ENCODE results near the gene DOCK8. TPM values are rescaled to one million over a fixed set of nuclear protein-coding genes. Genes with fewer than 3 reads are reported as not detected.

Gene DOCK8
- total and polyA plus RNA-seq, 10 of the 15 experiments (the other 5 are each of a cell fraction or from before 2014, with no cell fraction given), result 35.4 to 100 (median 44.7) TPM

GRCh38 chr9:374736-375135 lies 160.1 kb downstream of the DOCK8 start (continued):
- TF ChIP-seq HDAC2 (IDR thresholded peaks at IDR 0.05), result no peak
- TF ChIP-seq DPF2 (IDR thresholded peaks at IDR 0.05), result no peak

- in situ Hi-C loops (cut with MboI), result no loop called here
- no TSS peak for BruUV-seq (replicated peaks)
Observed at GRCh38 chr9:376115-376514, 161.4 kb downstream of the DOCK8 start.

More at GRCh38 chr9:376115-376514, 161.4 kb downstream of the DOCK8 start:
- H3K4me1 ChIP-seq (ENCODE audit: control insufficient read depth, insufficient read depth, low read length), result no peaks in the 10 kb centered on the region
- no peak overlapping the region for H3K27ac ChIP-seq (ENCODE audit: control insufficient read depth, insufficient read depth)
- ATAC-seq (no peak), DNase-seq (ENCODE audit: low read depth, low spot score) (no peak), FAIRE-seq (no peak)
- ChIA-PET POLR2A (no interaction called here), SMC1A (ENCODE audit: uncharacterized antibody, unreplicated experiment) (no interaction called here), RAD21 (ENCODE audit: unreplicated experiment) (no interaction called here), CTCF (interaction anchor here (1.0 kb wide), 1 partner anchor 109 kb away, joined by 3 read pairs; no protein-coding TSS in a partner anchor)
- no peak overlapping the region for H3K4me2 ChIP-seq (ENCODE audit: control insufficient read depth, insufficient read depth)
- TF ChIP-seq RUNX3 (IDR thresholded peaks at IDR 0.05; ENCODE audit: low read length) (no peak), CREM (IDR thresholded peaks at IDR 0.05; ENCODE audit: low read depth) (no peak), GABPA (IDR thresholded peaks at IDR 0.05; ENCODE audit: low read depth) (no peak), SPI1 (IDR thresholded peaks at IDR 0.05; ENCODE audit: borderline replicate concordance, insufficient read depth, low read depth, low read length) (no peak), SMC3 (IDR thresholded peaks at IDR 0.05; ENCODE audit: borderline replicate concordance, low read length) (no peak), RFX5 (IDR thresholded peaks at IDR 0.05; ENCODE audit: low read depth, low read length) (no peak), CHD2 (IDR thresholded peaks at IDR 0.05; ENCODE audit: borderline replicate concordance, low read depth, low read length) (no peak), PKNOX1 (IDR thresholded peaks at IDR 0.05) (no peak)
- peaks cover 23 to 49% of the 10 kb centered on the region in 2 experiments for H3K36me3 ChIP-seq (ENCODE audit: control insufficient read depth in 2 of 2, insufficient read depth in 2 of 2, low read length in 1 of 2)
- 100% methylated on average over 3 of the region's 3 CpGs for WGBS (ENCODE audit: insufficient coverage, insufficient replicate concordance, low lambda C conversion rate, missing lambda C conversion rate)
- H3K9ac ChIP-seq (ENCODE audit: control insufficient read depth, insufficient read depth, low read length), result no peak overlapping the region
- no peaks in the 10 kb centered on the region for H3K79me2 ChIP-seq (ENCODE audit: control insufficient read depth, insufficient read depth, low read length)
- no peak overlapping the region for H2AFZ ChIP-seq (ENCODE audit: control insufficient read depth, low read depth, low read length)
- no peak overlapping the region for H3K4me3 ChIP-seq
- no peaks in the 10 kb centered on the region for H3K27me3 ChIP-seq (replicated peaks in 1 of 2; ENCODE audit: control insufficient read depth in 2 of 2, insufficient read depth in 2 of 2, low read length in 1 of 2)
- no peaks in the 10 kb centered on the region for H4K20me1 ChIP-seq (ENCODE audit: control insufficient read depth, insufficient read depth)
- intact Hi-C loops (cut with micrococcal nuclease; ENCODE audit: unreplicated experiment), result no loop called here
- H3K9me3 ChIP-seq (replicated peaks; ENCODE audit: control insufficient read depth, insufficient read depth, low read length), result no peaks in the 10 kb centered on the region

All from GM12878 (cell line).